Nucleus accumbens (tissue), 56 donors: ENCODE results near the gene SMPD3.
A peak's percentile ranks its signal among the peaks of the same experiment; 100 is the strongest.

ENCODE experiments used
- DNase-seq, 56 donors: peaks; one replicate each; lab custom pipeline; 2025; lab: John Stamatoyannopoulos, UW

Gene SMPD3

GRCh38 chr16:68345958-68346635 is 102.2 kb downstream of the SMPD3 start:
- DNase-seq, result no peak

- no peak for DNase-seq
Observed at GRCh38 chr16:68345351-68345810, 102.9 kb downstream of the SMPD3 start.

GRCh38 chr16:68344252-68344651 is 104.1 kb downstream of the SMPD3 start:
- no peak for DNase-seq

GRCh38 chr16:68343137-68343536 is 105.2 kb downstream of the SMPD3 start:
- no peak for DNase-seq

GRCh38 chr16:68342620-68343019 is 105.7 kb downstream of the SMPD3 start:
- no peak for DNase-seq

- no peak for DNase-seq
Observed at GRCh38 chr16:68339214-68339613, 109.1 kb downstream of the SMPD3 start.

- no peak for DNase-seq
Observed at GRCh38 chr16:68338326-68339119, 109.8 kb downstream of the SMPD3 start.

GRCh38 chr16:68335175-68335574 is 113.1 kb downstream of the SMPD3 start:
- no peak for DNase-seq

GRCh38 chr16:68332411-68333121 is 115.7 kb downstream of the SMPD3 start:
- DNase-seq, result peak in 12 of 56 donors; percentile 8 to 53 (median 18)

- no peak for DNase-seq
Observed at GRCh38 chr16:68331879-68332410, 116.4 kb downstream of the SMPD3 start.

GRCh38 chr16:68328860-68329390 is 119.4 kb downstream of the SMPD3 start:
- no peak for DNase-seq

GRCh38 chr16:68328151-68328859 is 120.0 kb downstream of the SMPD3 start:
- peak in 53 of 56 donors; percentile 4 to 83 (median 58) for DNase-seq

GRCh38 chr16:68324780-68325357 is 123.4 kb downstream of the SMPD3 start:
- no peak for DNase-seq

GRCh38 chr16:68324336-68324735 is 124.0 kb downstream of the SMPD3 start:
- no peak for DNase-seq

- DNase-seq, result no peak
Observed at GRCh38 chr16:68319185-68319908, 129.0 kb downstream of the SMPD3 start.

GRCh38 chr16:68313116-68313515 is 135.2 kb downstream of the SMPD3 start:
- no peak for DNase-seq

GRCh38 chr16:68310774-68311511 is 137.4 kb downstream of the SMPD3 start, which contains the start of the genes PRMT7 and SLC7A6OS:
PRMT7 (plus strand) TSS chr16:68311019; CDS start chr16:68315980, 4,961 bp downstream.
SLC7A6OS (minus strand) TSS chr16:68310946; CDS start chr16:68310926, 20 bp downstream.
- peak; percentile 48 to 96 (median 86) for DNase-seq

GRCh38 chr16:68310437-68310773 is 137.9 kb downstream of the SMPD3 start:
- DNase-seq, result peak in 5 of 56 donors; percentile 14 to 66 (median 47)
